Mammary epithelial cell (primary cell): ENCODE results near the gene PATL1.

Experiments
- EZH2 ChIP-seq: IDR thresholded peaks from 2 replicates; pipeline ENCODE4 v1.6.1; 2012; ENCODE audit warnings: low read length, inconsistent platforms, borderline replicate concordance
- TF ChIP-seq, protein P1 (sequence below), 2 donors: IDR thresholded peaks in 1 of 2; conservative IDR thresholded peaks in 1 of 2; 2 replicates each; pipeline ENCODE4 v1.5.1; 2011 to 2012; ENCODE audit warnings: inconsistent platforms in 2 of 2, low read length in 2 of 2, mild to moderate bottlenecking in 2 of 2, control low read depth in 1 of 2, low read depth in 1 of 2; ENCODE audit not compliant: insufficient read depth in 1 of 2; ENCODE audit errors: extremely low read depth in 1 of 2

DNA sequence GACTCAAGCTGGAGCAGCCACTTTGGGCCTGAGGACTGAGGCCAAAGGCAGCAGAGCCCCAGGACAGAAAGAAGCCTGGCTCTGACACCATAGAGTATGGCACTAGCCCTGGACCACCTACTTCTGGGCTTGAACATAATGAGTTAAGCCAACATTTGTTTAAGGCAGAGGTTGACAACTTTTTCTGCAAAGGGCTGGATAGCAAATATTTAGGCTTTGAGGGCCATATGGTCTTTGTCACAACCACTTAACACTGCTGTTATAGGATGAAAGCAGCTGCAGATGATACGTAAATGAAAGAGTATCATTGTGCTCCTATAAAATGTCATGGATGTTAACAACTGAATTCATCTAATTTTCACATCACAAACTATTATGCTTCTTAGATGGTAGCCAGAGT is 69.9 kb downstream of the PATL1 start:
- TF ChIP-seq, protein P1, sequence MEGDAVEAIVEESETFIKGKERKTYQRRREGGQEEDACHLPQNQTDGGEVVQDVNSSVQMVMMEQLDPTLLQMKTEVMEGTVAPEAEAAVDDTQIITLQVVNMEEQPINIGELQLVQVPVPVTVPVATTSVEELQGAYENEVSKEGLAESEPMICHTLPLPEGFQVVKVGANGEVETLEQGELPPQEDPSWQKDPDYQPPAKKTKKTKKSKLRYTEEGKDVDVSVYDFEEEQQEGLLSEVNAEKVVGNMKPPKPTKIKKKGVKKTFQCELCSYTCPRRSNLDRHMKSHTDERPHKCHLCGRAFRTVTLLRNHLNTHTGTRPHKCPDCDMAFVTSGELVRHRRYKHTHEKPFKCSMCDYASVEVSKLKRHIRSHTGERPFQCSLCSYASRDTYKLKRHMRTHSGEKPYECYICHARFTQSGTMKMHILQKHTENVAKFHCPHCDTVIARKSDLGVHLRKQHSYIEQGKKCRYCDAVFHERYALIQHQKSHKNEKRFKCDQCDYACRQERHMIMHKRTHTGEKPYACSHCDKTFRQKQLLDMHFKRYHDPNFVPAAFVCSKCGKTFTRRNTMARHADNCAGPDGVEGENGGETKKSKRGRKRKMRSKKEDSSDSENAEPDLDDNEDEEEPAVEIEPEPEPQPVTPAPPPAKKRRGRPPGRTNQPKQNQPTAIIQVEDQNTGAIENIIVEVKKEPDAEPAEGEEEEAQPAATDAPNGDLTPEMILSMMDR (conservative IDR thresholded peaks at IDR 0.05 in 1 of 2, IDR thresholded peaks at IDR 0.05 in 1 of 2; ENCODE audit: extremely low read depth in 1 of 2, insufficient read depth in 1 of 2, low read depth in 1 of 2, low read length in 2 of 2), result no peak
- TF ChIP-seq EZH2, result no peak
